Fibroblast of pulmonary artery (primary cell): ENCODE results near the gene TMEM129.
"Not testable (repeated sequence)": the region's sequence is repeated elsewhere in the genome, so short reads cannot be mapped to it uniquely, and the experiment has no call there.

Experiments
- DNase-seq: peaks from one replicate; pipeline ENCODE4 v3.0.0-alpha.2; 2010; ENCODE audit warnings: low read depth
- H3K4me3 ChIP-seq: replicated peaks from 2 replicates; pipeline ENCODE4 v1.5.1; 2011; ENCODE audit warnings: low read depth, mild to moderate bottlenecking, control low read depth, low read length, moderate library complexity
- CTCF ChIP-seq: IDR thresholded peaks from 2 replicates; pipeline ENCODE4 v1.5.1; 2011; ENCODE audit warnings: mild to moderate bottlenecking, control low read depth, low read length, inconsistent platforms; ENCODE audit errors: missing control alignments

The TMEM129 gene

GRCh38 chr4:1675136-1675801, 45.9 kb downstream of the TMEM129 start:
- no peak for DNase-seq
- H3K4me3 ChIP-seq, result no peak overlapping the region
- no peak for TF ChIP-seq CTCF

GRCh38 chr4:1674682-1675081, 46.4 kb downstream of the TMEM129 start:
- TF ChIP-seq CTCF, result no peak
- H3K4me3 ChIP-seq, result no peak overlapping the region
- peak; percentile 11 for DNase-seq

- TF ChIP-seq CTCF, result no peak
- no peak for DNase-seq
- H3K4me3 ChIP-seq, result no peak overlapping the region
Observed at GRCh38 chr4:1673671-1674070, 47.5 kb downstream of the TMEM129 start.

DNA sequence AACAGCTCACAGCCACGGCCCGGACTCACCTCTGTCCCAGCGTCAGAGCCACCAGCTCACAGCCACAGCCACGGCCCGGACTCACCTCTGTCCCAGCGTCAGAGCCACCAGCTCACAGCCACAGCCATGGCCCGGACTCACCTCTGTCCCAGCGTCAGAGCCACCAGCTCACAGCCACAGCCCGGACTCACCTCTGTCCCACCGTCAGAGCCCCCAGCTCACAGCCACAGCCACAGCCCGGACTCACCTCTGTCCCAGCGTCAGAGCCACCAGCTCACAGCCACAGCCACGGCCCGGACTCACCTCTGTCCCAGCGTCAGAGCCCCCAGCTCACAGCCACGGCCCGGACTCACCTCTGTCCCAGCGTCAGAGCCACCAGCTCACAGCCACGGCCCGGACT, 50.1 kb downstream of the TMEM129 start:
- not testable (repeated sequence) for H3K4me3 ChIP-seq, DNase-seq

DNA sequence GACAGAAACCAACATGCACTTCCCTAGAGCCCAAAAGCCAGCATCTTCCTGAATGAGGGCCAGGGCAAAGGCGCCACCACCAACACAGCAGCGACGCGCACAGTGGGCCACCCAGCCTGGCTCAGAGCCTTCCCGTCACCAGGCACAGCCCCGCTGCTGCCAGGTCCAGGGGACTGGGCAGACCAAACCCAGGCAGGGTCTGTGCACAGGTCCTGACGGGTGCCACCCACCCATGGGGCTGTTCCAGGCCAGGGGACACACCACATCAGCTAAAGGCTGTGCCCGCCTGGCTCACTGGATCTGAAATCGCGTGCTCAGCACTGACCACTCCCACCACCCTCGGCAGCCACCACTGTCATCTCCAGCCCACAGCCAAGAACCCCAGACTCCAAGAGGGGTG, 50.8 kb downstream of the TMEM129 start:
- DNase-seq, result no peak
- no peak overlapping the region for H3K4me3 ChIP-seq
- no peak for TF ChIP-seq CTCF

GRCh38 chr4:1669850-1670249, 51.3 kb downstream of the TMEM129 start:
- no peak overlapping the region for H3K4me3 ChIP-seq
- DNase-seq, result no peak

GRCh38 chr4:1669270-1669669, 51.9 kb downstream of the TMEM129 start:
- DNase-seq, result no peak
- no peak for TF ChIP-seq CTCF
- H3K4me3 ChIP-seq, result no peak overlapping the region

More at GRCh38 chr4:1669850-1670249, 51.3 kb downstream of the TMEM129 start:
- no peak for TF ChIP-seq CTCF
